Measurements from ENCODE around the gene NAALADL2. TPM values are rescaled to one million over a fixed set of nuclear protein-coding genes. Genes with fewer than 3 reads are reported as not detected.

Gene NAALADL2
- polyA plus RNA-seq, 2 of the 4 experiments (the other 2 are of a cell fraction): 0.09 to 0.28 TPM

DNA sequence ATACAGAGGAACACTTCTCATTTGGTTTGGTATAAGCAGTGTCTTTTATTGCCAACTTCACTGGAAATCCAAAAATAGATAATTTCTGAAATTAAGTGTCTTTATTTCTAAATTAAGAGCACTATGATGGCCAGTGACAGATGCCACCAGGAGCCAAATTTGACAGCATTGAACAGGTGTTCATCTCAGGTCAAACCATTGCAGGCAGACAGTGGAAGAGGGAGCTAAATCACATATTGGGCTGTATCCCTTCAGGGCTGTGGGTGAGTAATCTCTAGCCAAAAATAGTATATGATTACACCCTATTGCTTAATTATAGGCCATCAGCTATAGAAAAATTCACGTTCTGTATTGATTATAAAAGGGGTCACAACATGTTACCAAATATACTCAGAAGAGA lies 457.7 kb downstream of the NAALADL2 start:
- WGBS (ENCODE audit: missing lambda C conversion rate): 15% methylated on average over 1 of the region's 1 CpG
- H3K27ac ChIP-seq: no peak overlapping the region
- no peak for FAIRE-seq
- POLR2A ChIA-PET: no interaction called here
- no peaks in the 10 kb centered on the region for H3K4me1 ChIP-seq
- H3K4me2 ChIP-seq: no peak overlapping the region
- CTCF ChIA-PET: no interaction called here
- no peaks in the 10 kb centered on the region for H3K9me3 ChIP-seq
- ATAC-seq: no peak
- TF ChIP-seq EP300 (IDR thresholded peaks at IDR 0.05): no peak
- TF ChIP-seq BHLHE40 (IDR thresholded peaks at IDR 0.05; ENCODE audit: low read depth, low read length): no peak
- no peak for TF ChIP-seq CHD2 (IDR thresholded peaks at IDR 0.05; ENCODE audit: low read length, partially characterized antibody)
- no peak for TF ChIP-seq USF2 (IDR thresholded peaks at IDR 0.05)
- DNase-seq (ENCODE audit: low read depth in 1 of 2, low spot score in 1 of 2): no peak
- H3K4me3 ChIP-seq: no peak overlapping the region

GRCh38 chr3:175325440-175325839 lies 466.3 kb downstream of the NAALADL2 start:
- no peak for FAIRE-seq
- POLR2A ChIA-PET: no interaction called here
- CTCF ChIA-PET: no interaction called here

DNA sequence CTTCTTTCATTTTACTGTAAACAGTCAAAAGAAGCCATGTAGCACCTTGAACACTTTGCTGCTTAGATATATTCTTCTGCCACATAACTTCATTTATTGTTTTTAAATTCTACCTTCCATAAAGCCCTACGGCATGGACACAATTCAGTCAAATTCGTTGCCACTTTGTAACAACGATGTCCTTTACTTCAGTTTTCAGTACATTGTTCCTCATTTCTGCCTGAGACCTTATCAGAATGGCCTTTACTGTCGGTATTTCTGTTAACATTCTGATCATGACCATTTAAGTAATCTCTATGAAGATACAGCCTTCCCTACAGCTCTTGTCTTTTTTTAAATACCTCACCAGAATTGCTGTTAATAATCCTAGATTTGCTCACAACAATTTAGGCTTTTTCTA lies 466.9 kb downstream of the NAALADL2 start:
- WGBS (ENCODE audit: missing lambda C conversion rate): 47% methylated on average over 4 of the region's 4 CpGs
- Histone ChIP-seq H3K4me2 (no peak overlapping the region), H3K4me3 (no peak overlapping the region), H3K9me3 (no peaks in the 10 kb centered on the region), H3K4me1 (no peaks in the 10 kb centered on the region), H3K27ac (no peak overlapping the region)
- DNase-seq (ENCODE audit: low read depth in 1 of 2, low spot score in 1 of 2) (no peak), FAIRE-seq (no peak), ATAC-seq (no peak)
- CTCF ChIA-PET: no interaction called here
- POLR2A ChIA-PET: no interaction called here
- TF ChIP-seq MYC (IDR thresholded peaks at IDR 0.05; ENCODE audit: borderline replicate concordance, low read length): no peak

More at GRCh38 chr3:175325440-175325839, 466.3 kb downstream of the NAALADL2 start:
- H3K4me3 ChIP-seq: no peak overlapping the region
- TF ChIP-seq JUNB (IDR thresholded peaks at IDR 0.05) (no peak), HMGXB4 (CRISPR knock-in tag; IDR thresholded peaks at IDR 0.05; ENCODE audit: borderline replicate concordance) (no peak), SMC3 (IDR thresholded peaks at IDR 0.05) (no peak), HOXB5 (CRISPR knock-in tag; IDR thresholded peaks at IDR 0.05) (no peak), MAZ (IDR thresholded peaks at IDR 0.05; ENCODE audit: borderline replicate concordance, low read depth, low read length) (no peak)
- WGBS (ENCODE audit: missing lambda C conversion rate): 15% methylated on average over 1 of the region's 1 CpG
- H3K4me2 ChIP-seq: no peak overlapping the region
- H3K4me1 ChIP-seq: no peaks in the 10 kb centered on the region
- no peaks in the 10 kb centered on the region for H3K9me3 ChIP-seq
- no peak overlapping the region for H3K27ac ChIP-seq
- DNase-seq (ENCODE audit: low read depth in 1 of 2, low spot score in 1 of 2): no peak
- no peak for ATAC-seq

DNA sequence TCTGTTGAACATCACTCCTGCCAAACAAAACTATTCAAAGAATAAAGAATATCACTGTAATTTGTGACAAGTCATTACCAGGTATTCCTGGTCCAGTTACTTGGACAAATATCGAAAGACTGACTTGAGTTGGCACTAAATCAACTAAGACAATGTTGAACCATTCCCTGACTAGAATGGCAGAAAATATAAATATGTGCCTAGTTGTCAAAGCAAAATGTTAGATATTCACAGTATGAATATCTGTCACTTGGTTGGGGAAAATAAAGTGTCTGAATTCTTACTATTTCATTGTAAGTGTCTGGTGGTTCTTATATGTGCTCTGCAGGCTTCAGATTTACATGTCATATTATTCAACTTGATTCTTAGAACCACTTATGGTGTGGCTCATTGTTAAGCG lies 470.2 kb downstream of the NAALADL2 start:
- Histone ChIP-seq H3K9me3 (no peaks in the 10 kb centered on the region), H3K4me2 (no peak overlapping the region), H3K4me3 (no peak overlapping the region), H3K4me1 (no peaks in the 10 kb centered on the region), H3K27ac (no peak overlapping the region)
- no peak for ATAC-seq
- ChIA-PET POLR2A (no interaction called here), CTCF (no interaction called here)
- 48% methylated on average over 2 of the region's 2 CpGs for WGBS (ENCODE audit: missing lambda C conversion rate)
- no peak for DNase-seq (ENCODE audit: low read depth in 1 of 2, low spot score in 1 of 2)
- no peak for TF ChIP-seq KDM1A (IDR thresholded peaks at IDR 0.05; ENCODE audit: low read depth)
- TF ChIP-seq EP300 (IDR thresholded peaks at IDR 0.05): no peak
- TF ChIP-seq RFX5 (IDR thresholded peaks at IDR 0.05): no peak
- no peak for TF ChIP-seq SREBF2 (IDR thresholded peaks at IDR 0.05)
- no peak for TF ChIP-seq RAD21 (conservative IDR thresholded peaks at IDR 0.05 in 1 of 2, IDR thresholded peaks at IDR 0.05 in 1 of 2)
- no peak for TF ChIP-seq NFE2L2 (conservative IDR thresholded peaks at IDR 0.05; ENCODE audit: low read length)
- no peak for TF ChIP-seq JUNB (IDR thresholded peaks at IDR 0.05)
- no peak for TF ChIP-seq GATA3 (IDR thresholded peaks at IDR 0.05; ENCODE audit: borderline replicate concordance)
- no peak for TF ChIP-seq FOXS1 (CRISPR knock-in tag; IDR thresholded peaks at IDR 0.05)
- TF ChIP-seq E2F6 (IDR thresholded peaks at IDR 0.05; ENCODE audit: borderline replicate concordance, low read depth): no peak
- TF ChIP-seq HEYL (CRISPR knock-in tag; IDR thresholded peaks at IDR 0.05): no peak
- no peak for TF ChIP-seq RCOR1 (IDR thresholded peaks at IDR 0.05; ENCODE audit: low read depth, low read length)
- no peak for TF ChIP-seq HOXA7 (CRISPR knock-in tag; IDR thresholded peaks at IDR 0.05)
- FAIRE-seq: no peak

Measured in A549 (cell line).